Left cardiac atrium (tissue), 4 donors: Measurements from ENCODE around the gene NCAPD3. TPM values are rescaled to one million over a fixed set of nuclear protein-coding genes. Genes with fewer than 3 reads are reported as not detected.
A peak's percentile ranks its signal among the peaks of the same experiment; 100 is the strongest.
"Not testable (repeated sequence)": the region's sequence is repeated elsewhere in the genome, so short reads cannot be mapped to it uniquely, and the experiment has no call there.

Experiments used
- ATAC-seq, 2 donors: fragments of 200-7000 bp; cut with Tn5 transposase; one replicate each; pipeline ENCODE4 v1.9.1; 2020; ENCODE audit warnings: mild to moderate bottlenecking in 2 of 2, moderate library complexity in 2 of 2
- DNase-seq: peaks from one replicate; pipeline ENCODE4 v3.0.0-alpha.2; 2020
- intact Hi-C, 2 donors: fragments of 100-400 bp; cut with DNase I; formaldehyde crosslinking; loops; one replicate each; pipeline versions ENCODE4 v1.14.1 to v1.15.1; 2022 to 2023
- long read RNA-seq: library from polyadenylated mRNA; unstranded; transcript quantifications from one replicate; pipeline ENCODE4 v2.0.0, GENCODE V29; 2021
- total RNA-seq, 2 donors: library from RNA; stranded (reverse); fragmentation: NEBNext Ultra II Directional; extraction: Animal tissue kit (Norgen Biotek cat#: 25700); gene quantifications; one replicate each; pipeline ENCODE4 v1.2.1, GENCODE V29; 2021
- donor health status: DM: no; HTN: yes; CAD: no.
- donor health status: DM: no; HTN: yes; CAD: no; lungs with severe emphysema.
- donor health status: DM: yes; HTN: yes; CAD: no.
- donor health status: Dilated cardiomyopathy.

NCAPD3 gene
- 10 to 100 TPM in 1 of 2 donors, 1 to 10 TPM in 1; 9.4 to 11.5 TPM for total RNA-seq
- long read RNA-seq, partial matches to known transcripts, result 0 of 1 reads
- long read RNA-seq, other reads (novel, unspliced or antisense), result 1 of 1 reads

GRCh38 chr11:134223836-134224709 is at the start of gene NCAPD3, which contains the start of gene VPS26B:
Gene NCAPD3 (minus strand): TSS chr11:134223967. CDS start chr11:134223926, 41 bp downstream.
Gene VPS26B (plus strand): TSS chr11:134224671. CDS start chr11:134225123, 452 bp downstream.
- ATAC-seq, result peak; percentile 94 to 95
- DNase-seq, result peak; percentile 98
- intact Hi-C loops, result no loop called here

- intact Hi-C loops, result no loop called here
- no peak for ATAC-seq
- DNase-seq, result no peak
These were observed 49.5 kb upstream of the NCAPD3 start for GRCh38 chr11:134273317-134273712.

GRCh38 chr11:134272381-134273316 is 48.9 kb upstream of the NCAPD3 start:
- DNase-seq, result no peak
- ATAC-seq, result peak; percentile 72 to 76
- intact Hi-C loops, result no loop called here

- ATAC-seq, result no peak
- no peak for DNase-seq
- intact Hi-C loops, result no loop called here
These were observed 48.2 kb upstream of the NCAPD3 start for GRCh38 chr11:134271978-134272377.

GRCh38 chr11:134270250-134270714 is 46.5 kb upstream of the NCAPD3 start:
- intact Hi-C loops, result no loop called here
- ATAC-seq (no peak), DNase-seq (no peak)

- ATAC-seq (no peak), DNase-seq (no peak)
- intact Hi-C loops, result no loop called here
These were observed 44.2 kb upstream of the NCAPD3 start for GRCh38 chr11:134267966-134268365.

- no peak for ATAC-seq
- no peak for DNase-seq
- intact Hi-C loops, result no loop called here
These were observed 43.7 kb upstream of the NCAPD3 start for GRCh38 chr11:134267461-134267860.

GRCh38 chr11:134266841-134267251 is 43.1 kb upstream of the NCAPD3 start:
- ATAC-seq, result peak; percentile 30 to 89
- intact Hi-C loops, result no loop called here
- no peak for DNase-seq

GRCh38 chr11:134266440-134266839 is 42.7 kb upstream of the NCAPD3 start:
- DNase-seq (no peak), ATAC-seq (no peak)
- intact Hi-C loops, result no loop called here

- intact Hi-C loops, result no loop called here
- DNase-seq (no peak), ATAC-seq (no peak)
These were observed 41.4 kb upstream of the NCAPD3 start for GRCh38 chr11:134264966-134265764.

- ATAC-seq, result no peak
- intact Hi-C loops, result no loop called here
- no peak for DNase-seq
These were observed 38.1 kb upstream of the NCAPD3 start for GRCh38 chr11:134261626-134262488.

GRCh38 chr11:134260983-134261382 is 37.2 kb upstream of the NCAPD3 start:
- DNase-seq (no peak), ATAC-seq (no peak)
- intact Hi-C loops, result no loop called here

- no peak for DNase-seq
- intact Hi-C loops, result no loop called here
- no peak for ATAC-seq
These were observed 36.7 kb upstream of the NCAPD3 start for GRCh38 chr11:134260503-134260902.

- DNase-seq (no peak), ATAC-seq (no peak)
- intact Hi-C loops, result no loop called here
These were observed 34.8 kb upstream of the NCAPD3 start for GRCh38 chr11:134258577-134258976.

- intact Hi-C loops, result no loop called here
- DNase-seq (no peak), ATAC-seq (no peak)
These were observed 33.3 kb upstream of the NCAPD3 start for GRCh38 chr11:134257101-134257500.

- intact Hi-C loops, DNase-seq, ATAC-seq: not testable (repeated sequence)
These were observed 31.4 kb upstream of the NCAPD3 start for GRCh38 chr11:134255184-134255561.

- ATAC-seq (no peak), DNase-seq (no peak)
- intact Hi-C loops, result no loop called here
These were observed 30.8 kb upstream of the NCAPD3 start for GRCh38 chr11:134254433-134255183.
